A549 (cell line): Measurements from ENCODE around the gene CA10.

Source experiments
- CTCF ChIP-seq: fragments of >200 bp; sonication (Bioruptor Twin); formaldehyde crosslinking; IDR thresholded peaks from 3 replicates; pipeline ENCODE4 v1.5.1; 2016
- NR3C1 ChIP-seq: fragments of >200 bp; sonication (Bioruptor Twin); formaldehyde crosslinking; IDR thresholded peaks from 3 replicates; pipeline ENCODE4 v1.6.1; 2017
- RNF2 ChIP-seq: fragments of 200-600 bp; sonication (generic); IDR thresholded peaks from 2 replicates; pipeline ENCODE4 v1.6.1; 2016; ENCODE audit warnings: low read depth, mild to moderate bottlenecking, antibody characterized with exemption, moderate library complexity, borderline replicate concordance

GRCh38 chr17:51618476-51618875, 540.0 kb downstream of the CA10 start:
- no peak for TF ChIP-seq NR3C1
- TF ChIP-seq CTCF = no peak
- no peak for TF ChIP-seq RNF2
